H9 (cell line): ENCODE measurements around the gene TFB1M. TPM values are rescaled to one million over a fixed set of nuclear protein-coding genes. Genes with fewer than 3 reads are reported as not detected.
A peak's percentile ranks its signal among the peaks of the same experiment; 100 is the strongest.

Experiments
- DNase-seq: peaks from one replicate; pipeline ENCODE4 v3.0.0-alpha.2; 2017
- H2AFZ ChIP-seq: one replicate; pipeline ENCODE4 v1.6.1; 2013; ENCODE audit warnings: mild to moderate bottlenecking, low read length, control low read depth, moderate library complexity
- H2AK5ac ChIP-seq: 2 replicates; pipeline ENCODE4 v1.6.1; 2013; ENCODE audit warnings: low read length, control low read depth, mixed read lengths; ENCODE audit not compliant: insufficient read length
- H2BK120ac ChIP-seq: one replicate; pipeline ENCODE4 v1.6.1; 2013; ENCODE audit warnings: low read depth, mild to moderate bottlenecking, low read length, control low read depth, inconsistent platforms; ENCODE audit not compliant: poor library complexity, severe bottlenecking
- H2BK12ac ChIP-seq: 2 replicates; pipeline ENCODE4 v1.6.1; 2013; ENCODE audit warnings: low read length, control low read depth, mixed read lengths, low read depth; ENCODE audit not compliant: insufficient read length
- H2BK15ac ChIP-seq: 2 replicates; pipeline ENCODE4 v1.6.1; 2013; ENCODE audit warnings: low read depth, low read length, control low read depth
- H2BK20ac ChIP-seq: one replicate; pipeline ENCODE4 v1.6.1; 2013; ENCODE audit warnings: low read depth, mild to moderate bottlenecking, low read length, control low read depth, inconsistent platforms; ENCODE audit not compliant: poor library complexity, severe bottlenecking
- H2BK5ac ChIP-seq: 2 replicates; pipeline ENCODE4 v1.6.1; 2013; ENCODE audit warnings: low read length, control low read depth, mixed read lengths; ENCODE audit not compliant: insufficient read length
- H3K14ac ChIP-seq: 2 replicates; pipeline ENCODE4 v1.6.1; 2013; ENCODE audit warnings: low read length, control low read depth; ENCODE audit not compliant: insufficient read depth
- H3K18ac ChIP-seq: 2 replicates; pipeline ENCODE4 v1.6.1; 2013; ENCODE audit warnings: low read depth, mild to moderate bottlenecking, mixed read lengths, low read length, control low read depth; ENCODE audit not compliant: insufficient read length
- H3K23ac ChIP-seq: 2 replicates; pipeline ENCODE4 v1.6.1; 2013; ENCODE audit warnings: low read length, control low read depth, mixed read lengths, low read depth; ENCODE audit not compliant: insufficient read length
- H3K23me2 ChIP-seq: 2 replicates; pipeline ENCODE4 v1.6.1; 2013; ENCODE audit warnings: low read depth, mild to moderate bottlenecking, mixed read lengths, low read length, control low read depth; ENCODE audit not compliant: insufficient read length, poor library complexity, severe bottlenecking
- H3K27ac ChIP-seq: 2 replicates; pipeline ENCODE4 v1.5.1; 2013; ENCODE audit warnings: low read length, control low read depth, mixed read lengths, low read depth; ENCODE audit not compliant: insufficient read length
- H3K27me3 ChIP-seq: 2 replicates; pipeline ENCODE4 v1.6.1; 2013; ENCODE audit warnings: low read length, control low read depth, inconsistent platforms; ENCODE audit not compliant: insufficient read depth
- H3K4ac ChIP-seq: 2 replicates; pipeline ENCODE4 v1.6.1; 2013; ENCODE audit warnings: low read depth, mild to moderate bottlenecking, control low read depth, inconsistent platforms, low read length, moderate library complexity
- H3K4me1 ChIP-seq: 2 replicates; pipeline ENCODE4 v1.6.1; 2013; ENCODE audit warnings: low read length, control low read depth, inconsistent platforms; ENCODE audit not compliant: insufficient read depth
- H3K4me2 ChIP-seq: 2 replicates; pipeline ENCODE4 v1.6.1; 2013; ENCODE audit warnings: low read length, control low read depth, mixed read lengths; ENCODE audit not compliant: insufficient read length, insufficient read depth
- H3K56ac ChIP-seq: 2 replicates; pipeline ENCODE4 v1.6.1; 2013; ENCODE audit warnings: low read depth, mild to moderate bottlenecking, mixed read lengths, low read length, control low read depth; ENCODE audit not compliant: insufficient read length
- H3K79me1 ChIP-seq: 2 replicates; pipeline ENCODE4 v1.6.1; 2013; ENCODE audit warnings: low read depth, mild to moderate bottlenecking, moderate library complexity, low read length, control low read depth, inconsistent platforms; ENCODE audit not compliant: insufficient read depth, poor library complexity, severe bottlenecking
- H3K79me2 ChIP-seq: 2 replicates; pipeline ENCODE4 v1.6.1; 2013; ENCODE audit warnings: low read length, control low read depth, inconsistent platforms; ENCODE audit not compliant: insufficient read depth
- H3K9ac ChIP-seq: 2 replicates; pipeline ENCODE4 v1.6.1; 2013; ENCODE audit warnings: low read length, control low read depth, mixed read lengths; ENCODE audit not compliant: insufficient read length; ENCODE audit errors: extremely low read depth
- H3K9me3 ChIP-seq: one replicate; pipeline ENCODE4 v1.6.1; 2013; ENCODE audit warnings: low read depth, low read length, inconsistent platforms; ENCODE audit not compliant: control insufficient read depth
- H3T11ph ChIP-seq: one replicate; pipeline ENCODE4 v1.6.1; 2013; ENCODE audit warnings: mild to moderate bottlenecking, low read length, control low read depth, inconsistent platforms
- H4K20me1 ChIP-seq: one replicate; pipeline ENCODE4 v1.6.1; 2013; ENCODE audit not compliant: control insufficient read depth, insufficient read length, insufficient read depth
- H4K5ac ChIP-seq: 2 replicates; pipeline ENCODE4 v1.6.1; 2013; ENCODE audit warnings: low read depth, mild to moderate bottlenecking, mixed read lengths, low read length, control low read depth; ENCODE audit not compliant: insufficient read length
- H4K8ac ChIP-seq: replicated peaks from 2 replicates; pipeline ENCODE4 v1.6.1; 2013; ENCODE audit warnings: low read length, control low read depth, mixed read lengths, low read depth; ENCODE audit not compliant: insufficient read length
- H4K91ac ChIP-seq: 2 replicates; pipeline ENCODE4 v1.6.1; 2013; ENCODE audit warnings: low read depth, mild to moderate bottlenecking, moderate library complexity, mixed read lengths, low read length, control low read depth; ENCODE audit not compliant: insufficient read length
- H3K27ac Mint-ChIP-seq, 3 experiments: 2 replicates in 2 of 3; 3 replicates in 1 of 3; pipeline ENCODE4 v1.8.0; 2020 to 2021; ENCODE audit warnings: mixed read lengths in 3 of 3, mild to moderate bottlenecking in 1 of 3, moderate library complexity in 1 of 3
- H3K27me3 Mint-ChIP-seq: 2 replicates; pipeline ENCODE4 v1.8.0; 2021; ENCODE audit warnings: low read depth, mild to moderate bottlenecking, moderate library complexity, mixed read lengths
- H3K36me3 Mint-ChIP-seq, 3 experiments: 2 replicates in 2 of 3; 3 replicates in 1 of 3; pipeline ENCODE4 v1.8.0; 2020 to 2021; ENCODE audit warnings: low read depth in 3 of 3, mixed read lengths in 3 of 3; ENCODE audit not compliant: insufficient read depth in 1 of 3
- H3K4me1 Mint-ChIP-seq, 2 experiments: 2 replicates each; pipeline ENCODE4 v1.8.0; 2020; ENCODE audit warnings: mixed read lengths in 2 of 2
- H3K4me3 Mint-ChIP-seq, 2 experiments: 2 replicates in 1 of 2; 3 replicates in 1 of 2; pipeline ENCODE4 v1.8.0; 2020 to 2021; ENCODE audit warnings: mild to moderate bottlenecking in 2 of 2, mixed read lengths in 2 of 2, moderate library complexity in 1 of 2
- H3K9me3 Mint-ChIP-seq, 2 experiments: 2 replicates in 1 of 2; 3 replicates in 1 of 2; pipeline ENCODE4 v1.8.0; 2020; ENCODE audit warnings: mild to moderate bottlenecking in 2 of 2, mixed read lengths in 2 of 2, moderate library complexity in 1 of 2
- WGBS: extraction: QIAGEN DNeasy Blood & Tissue Kit; methylation state at CpG from one replicate; pipeline ENCODE4 v1.1.7; 2013; ENCODE audit warnings: missing lambda C conversion rate, low lambda C conversion rate, mixed read lengths; ENCODE audit not compliant: insufficient read length; ENCODE audit errors: extremely low coverage; 5-methylcytosine and 5-hydroxymethylcytosine counted together
- total RNA-seq: library from RNA; stranded (reverse); gene quantifications from 2 replicates; pipeline ENCODE4 v1.2.1, GENCODE V29; 2021
- TF ChIP-seq, protein P1 (sequence below): fragments of 200-600 bp; sonication (generic); conservative IDR thresholded peaks from 3 replicates; pipeline ENCODE4 v1.8.0; 2021; ENCODE audit warnings: antibody characterized with exemption, mild to moderate bottlenecking

TFB1M gene
- total RNA-seq, 1 experiment from 2014 or later: 28.6 TPM

DNA sequence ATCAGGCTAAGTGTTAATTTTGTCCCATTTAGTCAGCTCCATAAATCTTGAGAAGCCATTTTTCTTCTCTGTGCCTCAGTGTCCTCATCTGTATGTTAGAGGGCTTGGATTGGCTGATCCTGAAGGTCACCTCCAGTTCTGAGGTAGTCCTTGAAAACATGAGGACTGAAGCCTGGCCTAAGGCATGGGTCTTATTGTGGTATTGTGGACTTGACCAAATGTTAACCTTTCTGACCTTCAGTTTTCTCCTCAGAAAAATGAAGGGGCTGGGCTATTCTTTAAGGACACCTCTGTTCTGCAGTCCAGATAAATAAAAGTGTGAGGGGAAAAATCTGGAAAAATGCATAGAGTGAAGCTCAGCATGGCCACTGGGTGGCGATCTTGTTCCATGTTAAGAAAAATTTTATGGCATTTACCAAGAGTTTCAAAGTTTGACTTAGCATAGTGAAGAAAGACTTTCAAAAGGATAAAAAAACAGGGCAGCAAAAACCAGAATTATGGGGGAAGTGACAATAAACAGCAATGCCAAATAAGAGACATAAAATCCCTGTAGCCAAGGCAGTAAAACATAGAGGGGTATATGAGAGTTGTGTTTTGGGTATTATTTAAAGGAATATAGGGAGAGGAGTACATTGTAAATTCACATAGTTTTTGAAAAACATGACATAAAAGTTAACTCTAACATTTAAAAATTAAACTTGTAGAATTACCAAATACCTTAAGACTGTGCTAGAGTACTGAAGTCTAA is 13.2 kb upstream of the TFB1M start:
- no peak overlapping the region for H3K23ac ChIP-seq
- no peak overlapping the region for H3K4me3 Mint-ChIP-seq
- no peak overlapping the region for H4K91ac ChIP-seq
- no peak overlapping the region for H3K27ac Mint-ChIP-seq
- H3K9me3 Mint-ChIP-seq: no peaks in the 10 kb centered on the region
- no peak overlapping the region for H3K27ac ChIP-seq
- WGBS: no CpG with 5 or more reads among the region's 1 CpG
- no peak overlapping the region for H3K18ac ChIP-seq
- no peak overlapping the region for H3K56ac ChIP-seq
- no peak overlapping the region for H4K8ac ChIP-seq
- no peak overlapping the region for H3K9ac ChIP-seq
- H3K23me2 ChIP-seq: peaks cover 4% of the 10 kb centered on the region
- no peak overlapping the region for H2BK12ac ChIP-seq
- no peak overlapping the region for H3T11ph ChIP-seq
- peaks cover 2% of the 10 kb centered on the region; the same call in 1 of the 2 replicates for H3K4me1 ChIP-seq
- no peak overlapping the region for H2AK5ac ChIP-seq
- H3K4me1 Mint-ChIP-seq: peaks cover 21 to 23% of the 10 kb centered on the region in 2 experiments
- no peak overlapping the region for H3K4me2 ChIP-seq
- no peaks in the 10 kb centered on the region for H3K27me3 ChIP-seq
- TF ChIP-seq, protein P1, sequence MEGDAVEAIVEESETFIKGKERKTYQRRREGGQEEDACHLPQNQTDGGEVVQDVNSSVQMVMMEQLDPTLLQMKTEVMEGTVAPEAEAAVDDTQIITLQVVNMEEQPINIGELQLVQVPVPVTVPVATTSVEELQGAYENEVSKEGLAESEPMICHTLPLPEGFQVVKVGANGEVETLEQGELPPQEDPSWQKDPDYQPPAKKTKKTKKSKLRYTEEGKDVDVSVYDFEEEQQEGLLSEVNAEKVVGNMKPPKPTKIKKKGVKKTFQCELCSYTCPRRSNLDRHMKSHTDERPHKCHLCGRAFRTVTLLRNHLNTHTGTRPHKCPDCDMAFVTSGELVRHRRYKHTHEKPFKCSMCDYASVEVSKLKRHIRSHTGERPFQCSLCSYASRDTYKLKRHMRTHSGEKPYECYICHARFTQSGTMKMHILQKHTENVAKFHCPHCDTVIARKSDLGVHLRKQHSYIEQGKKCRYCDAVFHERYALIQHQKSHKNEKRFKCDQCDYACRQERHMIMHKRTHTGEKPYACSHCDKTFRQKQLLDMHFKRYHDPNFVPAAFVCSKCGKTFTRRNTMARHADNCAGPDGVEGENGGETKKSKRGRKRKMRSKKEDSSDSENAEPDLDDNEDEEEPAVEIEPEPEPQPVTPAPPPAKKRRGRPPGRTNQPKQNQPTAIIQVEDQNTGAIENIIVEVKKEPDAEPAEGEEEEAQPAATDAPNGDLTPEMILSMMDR: peak; percentile 90
- no peaks in the 10 kb centered on the region for H4K20me1 ChIP-seq
- no peaks in the 10 kb centered on the region for H3K9me3 ChIP-seq
- H3K27me3 Mint-ChIP-seq: no peaks in the 10 kb centered on the region; the same call in 1 of the 2 replicates
- no peaks in the 10 kb centered on the region for H3K79me1 ChIP-seq
- no peak overlapping the region for H3K14ac ChIP-seq
- no peak overlapping the region for H2BK15ac ChIP-seq
- H2BK5ac ChIP-seq: no peak overlapping the region
- no peak for DNase-seq
- H2BK20ac ChIP-seq: no peak overlapping the region
- no peak overlapping the region for H4K5ac ChIP-seq
- no peaks in the 10 kb centered on the region for H3K79me2 ChIP-seq
- H2AFZ ChIP-seq: no peak overlapping the region
- no peaks in the 10 kb centered on the region for H3K36me3 Mint-ChIP-seq
- H2BK120ac ChIP-seq: no peak overlapping the region
- H3K4ac ChIP-seq: no peak overlapping the region
